HUES64 (cell line): ENCODE measurements around the gene SPDEF.

ENCODE experiments used
- H3K27ac ChIP-seq: 2 replicates; pipeline ENCODE4 v1.7.0; 2013; ENCODE audit warnings: low read depth, low read length, inconsistent platforms
- H3K27me3 ChIP-seq: 2 replicates; pipeline ENCODE4 v1.6.1; 2013; ENCODE audit warnings: mild to moderate bottlenecking, low read length; ENCODE audit not compliant: insufficient read depth
- H3K36me3 ChIP-seq: 2 replicates; pipeline ENCODE4 v1.6.1; 2013; ENCODE audit warnings: mild to moderate bottlenecking, low read length; ENCODE audit not compliant: insufficient read depth
- H3K4me1 ChIP-seq: 2 replicates; pipeline ENCODE4 v1.6.1; 2013; ENCODE audit warnings: mild to moderate bottlenecking, low read length, moderate library complexity; ENCODE audit not compliant: insufficient read depth
- H3K4me3 ChIP-seq: 2 replicates; pipeline ENCODE4 v1.5.1; 2013; ENCODE audit warnings: mild to moderate bottlenecking, low read length, moderate library complexity
- H3K9ac ChIP-seq: 2 replicates; pipeline ENCODE4 v1.6.1; 2013; ENCODE audit warnings: mild to moderate bottlenecking, low read depth, low read length
- H3K9me3 ChIP-seq: 2 replicates; pipeline ENCODE4 v1.6.1; 2013; ENCODE audit warnings: low read depth, low read length; ENCODE audit not compliant: insufficient read depth
- WGBS: fragments of 150-250, 120-280 bp; methylation state at CpG from one replicate; pipeline ENCODE4 v1.1.7; 2013; ENCODE audit warnings: missing lambda C conversion rate; 5-methylcytosine and 5-hydroxymethylcytosine counted together

Gene SPDEF

GRCh38 chr6:34509782-34510181, 46.3 kb downstream of the SPDEF start:
- no peak overlapping the region for H3K4me3 ChIP-seq

GRCh38 chr6:34508425-34508824, 47.7 kb downstream of the SPDEF start:
- Histone ChIP-seq H3K27ac (no peak overlapping the region), H3K36me3 (no peaks in the 10 kb centered on the region), H3K9ac (no peak overlapping the region), H3K9me3 (peaks cover 2% of the 10 kb centered on the region; the same call in 1 of the 2 replicates), H3K4me1 (peaks cover 11% of the 10 kb centered on the region), H3K4me3 (no peak overlapping the region), H3K27me3 (no peaks in the 10 kb centered on the region)
- 96% methylated on average over 3 of the region's 3 CpGs for WGBS

More at GRCh38 chr6:34509782-34510181, 46.3 kb downstream of the SPDEF start:
- no peaks in the 10 kb centered on the region for H3K36me3 ChIP-seq
- H3K27ac ChIP-seq = no peak overlapping the region
- H3K27me3 ChIP-seq = peaks cover 8% of the 10 kb centered on the region
- WGBS = 98% methylated on average over 4 of the region's 4 CpGs
- H3K9ac ChIP-seq = no peak overlapping the region
- H3K9me3 ChIP-seq = peaks cover 2% of the 10 kb centered on the region; the same call in 1 of the 2 replicates
- peaks cover 18% of the 10 kb centered on the region for H3K4me1 ChIP-seq

GRCh38 chr6:34506718-34507117, 49.4 kb downstream of the SPDEF start:
- Histone ChIP-seq H3K27ac (no peak overlapping the region), H3K9ac (no peak overlapping the region)

GRCh38 chr6:34497411-34497810, 58.7 kb downstream of the SPDEF start:
- no peak overlapping the region for H3K9ac ChIP-seq
- whole genome bisulfite sequencing = 87% methylated on average over 10 of the region's 10 CpGs
- H3K27me3 ChIP-seq = no peaks in the 10 kb centered on the region

More at GRCh38 chr6:34506718-34507117, 49.4 kb downstream of the SPDEF start:
- Histone ChIP-seq H3K36me3 (no peaks in the 10 kb centered on the region), H3K27me3 (no peaks in the 10 kb centered on the region), H3K4me3 (no peak overlapping the region), H3K9me3 (peaks cover 2% of the 10 kb centered on the region; the same call in 1 of the 2 replicates), H3K4me1 (peaks cover 6% of the 10 kb centered on the region; the same call in 1 of the 2 replicates)
- 58% methylated on average over 5 of the region's 5 CpGs for WGBS

GRCh38 chr6:34496103-34496685, 59.9 kb downstream of the SPDEF start:
- no peaks in the 10 kb centered on the region for H3K36me3 ChIP-seq
- no peak overlapping the region for H3K9ac ChIP-seq
- no peak overlapping the region for H3K27ac ChIP-seq
- no peak overlapping the region for H3K4me3 ChIP-seq
- peaks cover 1% of the 10 kb centered on the region; the same call in 1 of the 2 replicates for H3K4me1 ChIP-seq
- H3K9me3 ChIP-seq = 0 out of 2 replicates have a peak, but pooled peaks cover 2% of the 10 kb centered on the region
- WGBS = 85% methylated on average over 9 of the region's 9 CpGs
- H3K27me3 ChIP-seq = no peaks in the 10 kb centered on the region

More at GRCh38 chr6:34497411-34497810, 58.7 kb downstream of the SPDEF start:
- Histone ChIP-seq H3K9me3 (0 out of 2 replicates have a peak, but pooled peaks cover 2% of the 10 kb centered on the region), H3K4me3 (no peak overlapping the region), H3K27ac (no peak overlapping the region), H3K36me3 (no peaks in the 10 kb centered on the region), H3K4me1 (no peaks in the 10 kb centered on the region)

- H3K36me3 ChIP-seq = no peaks in the 10 kb centered on the region
- H3K27me3 ChIP-seq = no peaks in the 10 kb centered on the region
- WGBS = 90% methylated on average over 3 of the region's 3 CpGs
- H3K9ac ChIP-seq = no peak overlapping the region
- H3K9me3 ChIP-seq = 0 out of 2 replicates have a peak, but pooled peaks cover 2% of the 10 kb centered on the region
- peaks cover 7% of the 10 kb centered on the region; the same call in 1 of the 2 replicates for H3K4me1 ChIP-seq
- no peak overlapping the region for H3K4me3 ChIP-seq
- no peak overlapping the region for H3K27ac ChIP-seq
Measured at GRCh38 chr6:34494973-34495372, 61.2 kb downstream of the SPDEF start.

- Histone ChIP-seq H3K4me3 (no peak overlapping the region), H3K4me1 (peaks cover 7% of the 10 kb centered on the region; the same call in 1 of the 2 replicates), H3K36me3 (no peaks in the 10 kb centered on the region), H3K27ac (no peak overlapping the region), H3K27me3 (no peaks in the 10 kb centered on the region), H3K9me3 (no peaks in the 10 kb centered on the region), H3K9ac (no peak overlapping the region)
- 90% methylated on average over 4 of the region's 4 CpGs for whole genome bisulfite sequencing
Measured at GRCh38 chr6:34493344-34493743, 62.8 kb downstream of the SPDEF start.

GRCh38 chr6:34491091-34491430, 65.1 kb downstream of the SPDEF start:
- no peaks in the 10 kb centered on the region for H3K27me3 ChIP-seq
- H3K9me3 ChIP-seq = no peaks in the 10 kb centered on the region
- H3K27ac ChIP-seq = no peak overlapping the region
- H3K4me3 ChIP-seq = no peak overlapping the region
- H3K36me3 ChIP-seq = no peaks in the 10 kb centered on the region
- peak overlapping the region; percentile 14; the same call in 1 of the 2 replicates for H3K9ac ChIP-seq
- peaks cover 7% of the 10 kb centered on the region; the same call in 1 of the 2 replicates for H3K4me1 ChIP-seq
- WGBS = 58% methylated on average over 10 of the region's 10 CpGs

GRCh38 chr6:34490390-34491090, 65.6 kb downstream of the SPDEF start:
- H3K9ac ChIP-seq = peak overlapping the region; percentile 14; the same call in 1 of the 2 replicates
- no peaks in the 10 kb centered on the region for H3K36me3 ChIP-seq
- H3K27ac ChIP-seq = no peak overlapping the region
- H3K9me3 ChIP-seq = no peaks in the 10 kb centered on the region
- peaks cover 7% of the 10 kb centered on the region; the same call in 1 of the 2 replicates for H3K4me1 ChIP-seq
- no peak overlapping the region for H3K4me3 ChIP-seq
- no peaks in the 10 kb centered on the region for H3K27me3 ChIP-seq
- WGBS = 81% methylated on average over 20 of the region's 20 CpGs

- no peak overlapping the region for H3K4me3 ChIP-seq
- H3K9ac ChIP-seq = no peak overlapping the region
- no peak overlapping the region for H3K27ac ChIP-seq
- H3K27me3 ChIP-seq = no peaks in the 10 kb centered on the region
- no peaks in the 10 kb centered on the region for H3K9me3 ChIP-seq
- H3K4me1 ChIP-seq = peaks cover 7% of the 10 kb centered on the region; the same call in 1 of the 2 replicates
- 92% methylated on average over 9 of the region's 9 CpGs for WGBS
- no peaks in the 10 kb centered on the region for H3K36me3 ChIP-seq
Measured at GRCh38 chr6:34489207-34489805, 66.8 kb downstream of the SPDEF start.
